WTC11 (cell line): Measurements from ENCODE around the gene SUCLA2. TPM values are rescaled to one million over a fixed set of nuclear protein-coding genes. Genes with fewer than 3 reads are reported as not detected.

Experiments used
- ATAC-seq: fragments of 200-7000 bp; cut with Tn5 transposase; 2 replicates; pipeline ENCODE4 v1.10.0; 2021; ENCODE audit warnings: mild to moderate bottlenecking, moderate library complexity
- CTCF ChIA-PET: fragments of 300-600 bp; sonication (Branson Sonifier 250); formaldehyde crosslinking; loops from one replicate; lab custom pipeline; 2021; ENCODE audit warnings: antibody characterized with exemption; lab: Charles Lee
- POLR2A ChIA-PET: fragments of 350-600 bp; sonication (Branson Sonifier 250); formaldehyde crosslinking; loops from one replicate; lab custom pipeline; 2021; ENCODE audit warnings: antibody characterized with exemption; lab: Charles Lee
- DNase-seq: peaks from one replicate; pipeline ENCODE4 v3.0.0; 2021; ENCODE audit warnings: low spot score
- H3K27ac Mint-ChIP-seq: 2 replicates; pipeline ENCODE4 v1.8.0; 2021; ENCODE audit warnings: mixed read lengths
- H3K27me3 Mint-ChIP-seq: 2 replicates; pipeline ENCODE4 v1.8.0; 2021; ENCODE audit warnings: low read depth, mild to moderate bottlenecking, moderate library complexity, mixed read lengths
- H3K36me3 Mint-ChIP-seq: 2 replicates; pipeline ENCODE4 v1.8.0; 2021; ENCODE audit warnings: mixed read lengths
- H3K4me1 Mint-ChIP-seq: 2 replicates; pipeline ENCODE4 v1.8.0; 2022; ENCODE audit warnings: mixed read lengths
- H3K4me3 Mint-ChIP-seq: 2 replicates; pipeline ENCODE4 v1.8.0; 2021; ENCODE audit warnings: mild to moderate bottlenecking, moderate library complexity, mixed read lengths
- H3K9me3 Mint-ChIP-seq: 2 replicates; pipeline ENCODE4 v1.8.0; 2021; ENCODE audit warnings: mixed read lengths
- ARID4B ChIP-seq: sonication (generic); formaldehyde crosslinking; IDR thresholded peaks from 2 replicates; pipeline ENCODE4 v1.8.0; 2023; ENCODE audit warnings: missing genetic modification reagents, mild to moderate bottlenecking, borderline replicate concordance
- CBFB ChIP-seq: sonication (generic); formaldehyde crosslinking; IDR thresholded peaks from 2 replicates; pipeline ENCODE4 v1.8.1; 2022; ENCODE audit warnings: mild to moderate bottlenecking, low read depth, missing genetic modification reagents
- CREB1 ChIP-seq: sonication (generic); formaldehyde crosslinking; IDR thresholded peaks from 2 replicates; pipeline ENCODE4 v1.8.0; 2023; ENCODE audit warnings: mild to moderate bottlenecking, missing genetic modification reagents
- FOXP1 ChIP-seq: sonication (generic); formaldehyde crosslinking; IDR thresholded peaks from 2 replicates; pipeline ENCODE4 v1.8.0; 2022; ENCODE audit warnings: missing genetic modification reagents, mild to moderate bottlenecking, moderate library complexity, borderline replicate concordance
- GABPB1 ChIP-seq: sonication (generic); formaldehyde crosslinking; IDR thresholded peaks from 2 replicates; pipeline ENCODE4 v1.8.1; 2023; ENCODE audit warnings: mild to moderate bottlenecking, missing genetic modification reagents
- GRHL2 ChIP-seq: fragments of 250-450 bp; sonication (Bioruptor Pico); IDR thresholded peaks from 2 replicates; pipeline ENCODE4 v1.8.0; 2022; ENCODE audit warnings: mild to moderate bottlenecking, moderate library complexity; ENCODE audit not compliant: insufficient replicate concordance, severe bottlenecking
- MLX ChIP-seq: sonication (generic); formaldehyde crosslinking; IDR thresholded peaks from 2 replicates; pipeline ENCODE4 v1.8.1; 2023; ENCODE audit warnings: mild to moderate bottlenecking, missing genetic modification reagents, moderate library complexity
- NFE2L1 ChIP-seq: sonication (generic); formaldehyde crosslinking; IDR thresholded peaks from 2 replicates; pipeline ENCODE4 v1.8.1; 2023; ENCODE audit warnings: missing genetic modification reagents
- NR1H2 ChIP-seq: sonication (generic); formaldehyde crosslinking; IDR thresholded peaks from 2 replicates; pipeline ENCODE4 v1.9.0; 2021; ENCODE audit warnings: mild to moderate bottlenecking, moderate library complexity, missing genetic modification reagents
- NR3C1 ChIP-seq: sonication (generic); formaldehyde crosslinking; conservative IDR thresholded peaks from 2 replicates; pipeline ENCODE4 v1.8.1; 2023; ENCODE audit warnings: low read depth, mild to moderate bottlenecking, missing genetic modification reagents
- PRRX2 ChIP-seq: fragments of 250-450 bp; sonication (Bioruptor Pico); IDR thresholded peaks from 2 replicates; pipeline ENCODE4 v1.8.0; 2021; ENCODE audit warnings: mild to moderate bottlenecking
- TEAD4 ChIP-seq: sonication (generic); formaldehyde crosslinking; IDR thresholded peaks from 2 replicates; pipeline ENCODE4 v1.8.0; 2022; ENCODE audit warnings: mild to moderate bottlenecking, missing genetic modification reagents
- USF2 ChIP-seq: sonication (generic); formaldehyde crosslinking; IDR thresholded peaks from 2 replicates; pipeline ENCODE4 v1.8.1; 2023; ENCODE audit warnings: mild to moderate bottlenecking, missing genetic modification reagents, moderate library complexity
- ZBTB21 ChIP-seq: sonication (generic); formaldehyde crosslinking; IDR thresholded peaks from 2 replicates; pipeline ENCODE4 v1.8.1; 2023; ENCODE audit warnings: mild to moderate bottlenecking, missing genetic modification reagents, borderline replicate concordance
- ZMAT4 ChIP-seq: fragments of 250-450 bp; sonication (Bioruptor Pico); IDR thresholded peaks from 2 replicates; pipeline ENCODE4 v1.9.0; 2021; ENCODE audit warnings: mild to moderate bottlenecking
- ZNF263 ChIP-seq: sonication (generic); formaldehyde crosslinking; IDR thresholded peaks from 2 replicates; pipeline ENCODE4 v1.8.1; 2022; ENCODE audit warnings: low read depth, mild to moderate bottlenecking, moderate library complexity, missing genetic modification reagents
- ZNF671 ChIP-seq: fragments of 250-450 bp; sonication (Bioruptor Pico); IDR thresholded peaks from 2 replicates; pipeline ENCODE4 v1.8.0; 2021; ENCODE audit warnings: mild to moderate bottlenecking
- total RNA-seq: library from RNA; stranded (reverse); gene quantifications from 3 replicates; pipeline ENCODE4 v1.2.3, GENCODE V29; 2021
- TF ChIP-seq, protein P1 (sequence below): sonication (generic); formaldehyde crosslinking; IDR thresholded peaks from 2 replicates; pipeline ENCODE4 v1.8.1; 2023; ENCODE audit warnings: mild to moderate bottlenecking, missing genetic modification reagents, borderline replicate concordance
- TF ChIP-seq, protein P2 (sequence below): sonication (generic); formaldehyde crosslinking; IDR thresholded peaks from 2 replicates; pipeline ENCODE4 v1.8.0; 2023; ENCODE audit warnings: mild to moderate bottlenecking, missing genetic modification reagents

Gene SUCLA2
- total RNA-seq, 1 experiment from 2014 or later = 66.8 TPM

GRCh38 chr13:47896546-47896945 is 104.5 kb downstream of the SUCLA2 start (continued):
- TF ChIP-seq, protein P1, sequence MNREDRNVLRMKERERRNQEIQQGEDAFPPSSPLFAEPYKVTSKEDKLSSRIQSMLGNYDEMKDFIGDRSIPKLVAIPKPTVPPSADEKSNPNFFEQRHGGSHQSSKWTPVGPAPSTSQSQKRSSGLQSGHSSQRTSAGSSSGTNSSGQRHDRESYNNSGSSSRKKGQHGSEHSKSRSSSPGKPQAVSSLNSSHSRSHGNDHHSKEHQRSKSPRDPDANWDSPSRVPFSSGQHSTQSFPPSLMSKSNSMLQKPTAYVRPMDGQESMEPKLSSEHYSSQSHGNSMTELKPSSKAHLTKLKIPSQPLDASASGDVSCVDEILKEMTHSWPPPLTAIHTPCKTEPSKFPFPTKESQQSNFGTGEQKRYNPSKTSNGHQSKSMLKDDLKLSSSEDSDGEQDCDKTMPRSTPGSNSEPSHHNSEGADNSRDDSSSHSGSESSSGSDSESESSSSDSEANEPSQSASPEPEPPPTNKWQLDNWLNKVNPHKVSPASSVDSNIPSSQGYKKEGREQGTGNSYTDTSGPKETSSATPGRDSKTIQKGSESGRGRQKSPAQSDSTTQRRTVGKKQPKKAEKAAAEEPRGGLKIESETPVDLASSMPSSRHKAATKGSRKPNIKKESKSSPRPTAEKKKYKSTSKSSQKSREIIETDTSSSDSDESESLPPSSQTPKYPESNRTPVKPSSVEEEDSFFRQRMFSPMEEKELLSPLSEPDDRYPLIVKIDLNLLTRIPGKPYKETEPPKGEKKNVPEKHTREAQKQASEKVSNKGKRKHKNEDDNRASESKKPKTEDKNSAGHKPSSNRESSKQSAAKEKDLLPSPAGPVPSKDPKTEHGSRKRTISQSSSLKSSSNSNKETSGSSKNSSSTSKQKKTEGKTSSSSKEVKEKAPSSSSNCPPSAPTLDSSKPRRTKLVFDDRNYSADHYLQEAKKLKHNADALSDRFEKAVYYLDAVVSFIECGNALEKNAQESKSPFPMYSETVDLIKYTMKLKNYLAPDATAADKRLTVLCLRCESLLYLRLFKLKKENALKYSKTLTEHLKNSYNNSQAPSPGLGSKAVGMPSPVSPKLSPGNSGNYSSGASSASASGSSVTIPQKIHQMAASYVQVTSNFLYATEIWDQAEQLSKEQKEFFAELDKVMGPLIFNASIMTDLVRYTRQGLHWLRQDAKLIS (CRISPR knock-in tag) = no peak
- TF ChIP-seq ZNF263 (no peak), ARID4B (no peak), TEAD4 (CRISPR knock-in tag) (no peak)

- no peak overlapping the region for H3K4me3 Mint-ChIP-seq
- H3K9me3 Mint-ChIP-seq = peaks cover 18% of the 10 kb centered on the region
- ATAC-seq = no peak
- TF ChIP-seq NR3C1 (CRISPR knock-in tag) = no peak
- no peak for TF ChIP-seq USF2 (CRISPR knock-in tag)
- no peak for TF ChIP-seq ZBTB21 (CRISPR knock-in tag)
- no peak for TF ChIP-seq CREB1 (CRISPR knock-in tag)
- TF ChIP-seq, all 79 proteins: peak for 0
- Mint-ChIP-seq H3K36me3 (peaks cover 10% of the 10 kb centered on the region), H3K27ac (no peak overlapping the region), H3K27me3 (no peaks in the 10 kb centered on the region), H3K4me1 (peaks cover 6% of the 10 kb centered on the region; the same call in 1 of the 2 replicates)
- ChIA-PET CTCF (no interaction called here), POLR2A (no interaction called here)
- DNase-seq = no peak
These were observed 105.0 kb downstream of the SUCLA2 start for GRCh38 chr13:47896111-47896510.

DNA sequence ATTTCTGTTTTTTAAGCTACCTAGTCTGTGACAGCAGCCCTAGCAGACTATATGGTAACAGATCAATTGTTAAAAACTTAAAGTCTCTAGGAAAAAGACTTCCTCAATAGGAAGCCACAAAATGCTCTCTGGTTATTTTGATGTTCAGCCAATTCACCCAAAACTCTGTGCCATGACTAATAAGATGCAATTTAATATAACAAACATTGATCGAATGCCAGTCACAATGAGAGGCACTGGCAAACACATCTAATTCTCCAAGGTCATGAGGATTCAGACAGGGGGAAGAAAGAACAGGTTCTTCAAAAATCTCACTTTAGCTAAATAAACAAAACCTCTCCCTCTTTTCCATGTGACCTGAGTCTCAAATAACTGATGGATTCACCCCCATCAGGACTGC is 107.5 kb downstream of the SUCLA2 start:
- DNase-seq = no peak
- TF ChIP-seq, protein P2, sequence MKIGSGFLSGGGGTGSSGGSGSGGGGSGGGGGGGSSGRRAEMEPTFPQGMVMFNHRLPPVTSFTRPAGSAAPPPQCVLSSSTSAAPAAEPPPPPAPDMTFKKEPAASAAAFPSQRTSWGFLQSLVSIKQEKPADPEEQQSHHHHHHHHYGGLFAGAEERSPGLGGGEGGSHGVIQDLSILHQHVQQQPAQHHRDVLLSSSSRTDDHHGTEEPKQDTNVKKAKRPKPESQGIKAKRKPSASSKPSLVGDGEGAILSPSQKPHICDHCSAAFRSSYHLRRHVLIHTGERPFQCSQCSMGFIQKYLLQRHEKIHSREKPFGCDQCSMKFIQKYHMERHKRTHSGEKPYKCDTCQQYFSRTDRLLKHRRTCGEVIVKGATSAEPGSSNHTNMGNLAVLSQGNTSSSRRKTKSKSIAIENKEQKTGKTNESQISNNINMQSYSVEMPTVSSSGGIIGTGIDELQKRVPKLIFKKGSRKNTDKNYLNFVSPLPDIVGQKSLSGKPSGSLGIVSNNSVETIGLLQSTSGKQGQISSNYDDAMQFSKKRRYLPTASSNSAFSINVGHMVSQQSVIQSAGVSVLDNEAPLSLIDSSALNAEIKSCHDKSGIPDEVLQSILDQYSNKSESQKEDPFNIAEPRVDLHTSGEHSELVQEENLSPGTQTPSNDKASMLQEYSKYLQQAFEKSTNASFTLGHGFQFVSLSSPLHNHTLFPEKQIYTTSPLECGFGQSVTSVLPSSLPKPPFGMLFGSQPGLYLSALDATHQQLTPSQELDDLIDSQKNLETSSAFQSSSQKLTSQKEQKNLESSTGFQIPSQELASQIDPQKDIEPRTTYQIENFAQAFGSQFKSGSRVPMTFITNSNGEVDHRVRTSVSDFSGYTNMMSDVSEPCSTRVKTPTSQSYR (CRISPR knock-in tag) = no peak
- TF ChIP-seq ZMAT4 (CRISPR knock-in tag) (no peak), FOXP1 (no peak), ZNF671 (CRISPR knock-in tag) (no peak), GRHL2 (CRISPR knock-in tag) (no peak), PRRX2 (CRISPR knock-in tag) (no peak), NR1H2 (CRISPR knock-in tag) (no peak), GABPB1 (CRISPR knock-in tag) (no peak), NFE2L1 (CRISPR knock-in tag) (no peak), MLX (CRISPR knock-in tag) (no peak), CBFB (CRISPR knock-in tag) (no peak)
- Mint-ChIP-seq H3K9me3 (no peaks in the 10 kb centered on the region), H3K4me1 (peaks cover 6% of the 10 kb centered on the region; the same call in 1 of the 2 replicates), H3K27me3 (no peaks in the 10 kb centered on the region), H3K4me3 (no peak overlapping the region), H3K27ac (no peak overlapping the region), H3K36me3 (no peaks in the 10 kb centered on the region)
- POLR2A ChIA-PET = no interaction called here
- CTCF ChIA-PET = no interaction called here
- ATAC-seq = no peak
